ENCODE data around the gene SLC2A3.
"Not testable (repeated sequence)": the region's sequence is repeated elsewhere in the genome, so short reads cannot be mapped to it uniquely, and the experiment has no call there.

SLC2A3 gene

GRCh38 chr12:7973457-7973825, 37.5 kb upstream of the SLC2A3 start:
- no peak overlapping the region for H3K4me3 ChIP-seq (ENCODE audit: low read depth, low read length)
- no peak for DNase-seq
- H3K27me3 ChIP-seq (replicated peaks) = no peaks in the 10 kb centered on the region
- in situ Hi-C loops (cut with HindIII; ENCODE audit: low pct_ligation_motif_present, low sequenced_read_pairs) = no loop called here
- H3K36me3 ChIP-seq (replicated peaks) = no peaks in the 10 kb centered on the region
- TF ChIP-seq CTCF (IDR thresholded peaks at IDR 0.05; ENCODE audit: low read depth, low read length, missing control alignments) = no peak
- H3K27ac ChIP-seq = no peak overlapping the region

GRCh38 chr12:7972734-7973456, 36.9 kb upstream of the SLC2A3 start:
- in situ Hi-C loops (cut with HindIII; ENCODE audit: low pct_ligation_motif_present, low sequenced_read_pairs) = no loop called here
- Histone ChIP-seq H3K27me3 (replicated peaks) (no peaks in the 10 kb centered on the region), H3K36me3 (replicated peaks) (no peaks in the 10 kb centered on the region), H3K4me3 (ENCODE audit: low read depth, low read length) (no peak overlapping the region), H3K27ac (no peak overlapping the region)
- TF ChIP-seq CTCF (IDR thresholded peaks at IDR 0.05; ENCODE audit: low read depth, low read length, missing control alignments) = no peak
- DNase-seq = no peak

- H3K36me3 ChIP-seq (replicated peaks); DNase-seq; H3K4me3 ChIP-seq (ENCODE audit: low read depth, low read length); H3K27me3 ChIP-seq (replicated peaks); in situ Hi-C loops (cut with HindIII; ENCODE audit: low pct_ligation_motif_present, low sequenced_read_pairs); H3K27ac ChIP-seq: not testable (repeated sequence)
Observed at GRCh38 chr12:7972269-7972668, 36.3 kb upstream of the SLC2A3 start.

GRCh38 chr12:7971765-7972164, 35.8 kb upstream of the SLC2A3 start:
- H3K27ac ChIP-seq = peak overlapping the region; percentile 50
- DNase-seq; in situ Hi-C loops (cut with HindIII; ENCODE audit: low pct_ligation_motif_present, low sequenced_read_pairs); H3K27me3 ChIP-seq (replicated peaks); H3K4me3 ChIP-seq (ENCODE audit: low read depth, low read length); H3K36me3 ChIP-seq (replicated peaks): not testable (repeated sequence)

GRCh38 chr12:7970475-7971252, 34.7 kb upstream of the SLC2A3 start:
- Histone ChIP-seq H3K27ac (peak overlapping the region; percentile 50), H3K36me3 (replicated peaks) (no peaks in the 10 kb centered on the region), H3K27me3 (replicated peaks) (no peaks in the 10 kb centered on the region), H3K4me3 (ENCODE audit: low read depth, low read length) (peak overlapping the region; percentile 57)
- in situ Hi-C loops (cut with HindIII; ENCODE audit: low pct_ligation_motif_present, low sequenced_read_pairs) = no loop called here
- DNase-seq = peak; percentile 88
- TF ChIP-seq CTCF (IDR thresholded peaks at IDR 0.05; ENCODE audit: low read depth, low read length, missing control alignments) = peak; percentile 8

GRCh38 chr12:7966563-7966962, 30.6 kb upstream of the SLC2A3 start:
- H3K27me3 ChIP-seq (replicated peaks) = no peaks in the 10 kb centered on the region

GRCh38 chr12:7964669-7965068, 28.7 kb upstream of the SLC2A3 start:
- H3K27me3 ChIP-seq (replicated peaks); H3K27ac ChIP-seq; in situ Hi-C loops (cut with HindIII; ENCODE audit: low pct_ligation_motif_present, low sequenced_read_pairs); DNase-seq; H3K36me3 ChIP-seq (replicated peaks); H3K4me3 ChIP-seq (ENCODE audit: low read depth, low read length): not testable (repeated sequence)

More at GRCh38 chr12:7966563-7966962, 30.6 kb upstream of the SLC2A3 start:
- no peak for TF ChIP-seq CTCF (IDR thresholded peaks at IDR 0.05; ENCODE audit: low read depth, low read length, missing control alignments)
- Histone ChIP-seq H3K27ac (no peak overlapping the region), H3K4me3 (ENCODE audit: low read depth, low read length) (no peak overlapping the region), H3K36me3 (replicated peaks) (no peaks in the 10 kb centered on the region)
- in situ Hi-C loops (cut with HindIII; ENCODE audit: low pct_ligation_motif_present, low sequenced_read_pairs) = no loop called here
- DNase-seq = peak; percentile 20
